NCI-H2029 (cell line): ENCODE data around the gene SLC34A3.

Experiments
- DNase-seq: peaks from one replicate; lab custom pipeline; 2025; lab: John Stamatoyannopoulos, UW

The SLC34A3 gene

DNA sequence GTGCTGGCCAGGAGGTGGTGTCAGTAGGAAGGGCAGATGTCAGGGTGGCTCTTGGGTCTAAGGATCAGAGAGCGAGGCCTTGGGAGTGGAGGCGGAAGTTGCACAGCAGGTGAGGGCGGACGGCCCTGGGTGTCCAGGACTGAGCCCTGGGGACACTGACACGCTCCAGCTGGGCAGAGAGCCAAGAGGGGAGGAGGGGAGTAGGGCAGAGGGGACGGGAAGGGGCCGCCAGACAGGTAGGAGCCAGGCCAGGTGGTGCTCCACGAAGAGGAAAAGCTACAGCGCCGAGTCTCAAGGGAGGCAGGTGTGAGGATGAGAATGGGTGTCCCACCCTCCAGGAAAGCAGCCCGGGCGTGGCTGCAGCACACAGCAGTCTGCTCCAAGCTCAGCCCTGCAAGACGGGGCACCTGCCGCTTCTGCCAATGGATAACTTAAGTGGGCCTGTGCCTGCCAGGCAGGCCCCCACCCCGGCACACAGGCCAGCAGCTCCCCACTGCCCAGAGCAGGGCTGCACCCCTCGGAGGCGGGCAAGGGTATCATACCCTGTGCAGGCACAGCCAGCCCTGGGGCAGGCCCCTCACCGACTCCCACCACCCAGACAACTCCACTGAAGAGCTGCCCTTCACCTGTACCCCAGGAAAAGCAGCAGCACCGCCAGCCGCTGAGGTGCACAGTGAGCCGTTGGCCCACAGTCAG, 35.0 kb upstream of the SLC34A3 start:
- DNase-seq = peak; percentile 98

DNA sequence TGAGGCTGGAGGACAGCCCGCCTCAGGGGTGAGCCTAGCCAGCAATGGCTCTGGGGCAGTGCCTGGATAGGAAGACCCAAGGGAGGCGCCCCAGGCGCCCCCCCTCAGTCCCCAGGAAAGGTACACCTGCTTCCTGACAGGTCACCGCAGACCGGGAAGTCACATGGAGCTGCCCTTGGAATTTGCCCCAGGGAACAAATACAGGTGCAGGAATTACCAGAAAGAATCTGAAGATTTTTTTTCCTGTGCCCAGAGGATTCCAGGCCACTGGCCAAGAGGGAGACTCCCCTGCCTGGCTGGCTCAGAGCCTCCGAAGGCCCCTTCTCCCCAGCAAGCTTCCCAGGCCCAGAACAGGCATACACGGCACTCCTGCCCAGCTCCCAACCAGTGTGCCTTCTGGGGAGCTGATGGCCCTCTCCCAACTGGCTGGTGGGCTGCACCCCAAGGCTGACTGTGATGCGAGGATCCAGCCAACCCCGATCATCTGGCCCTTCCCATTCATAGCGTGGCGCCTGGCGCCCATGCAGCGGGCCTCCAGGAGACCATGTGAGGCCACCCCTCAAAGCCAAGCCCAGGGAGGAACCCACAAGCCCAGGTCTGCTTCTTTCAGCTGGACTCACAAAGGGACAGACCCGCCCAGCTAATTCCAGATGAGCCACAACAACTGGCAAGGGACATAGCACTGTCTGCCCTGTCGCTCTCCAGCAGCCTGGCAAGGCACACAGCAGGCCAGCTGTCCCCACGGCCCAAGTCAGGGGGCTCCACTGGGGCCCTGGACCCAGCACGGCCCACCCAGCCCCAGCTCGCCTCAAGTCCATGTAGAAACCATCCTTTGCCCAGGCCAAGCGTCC, 32.4 kb upstream of the SLC34A3 start:
- DNase-seq = peak; percentile 57

DNA sequence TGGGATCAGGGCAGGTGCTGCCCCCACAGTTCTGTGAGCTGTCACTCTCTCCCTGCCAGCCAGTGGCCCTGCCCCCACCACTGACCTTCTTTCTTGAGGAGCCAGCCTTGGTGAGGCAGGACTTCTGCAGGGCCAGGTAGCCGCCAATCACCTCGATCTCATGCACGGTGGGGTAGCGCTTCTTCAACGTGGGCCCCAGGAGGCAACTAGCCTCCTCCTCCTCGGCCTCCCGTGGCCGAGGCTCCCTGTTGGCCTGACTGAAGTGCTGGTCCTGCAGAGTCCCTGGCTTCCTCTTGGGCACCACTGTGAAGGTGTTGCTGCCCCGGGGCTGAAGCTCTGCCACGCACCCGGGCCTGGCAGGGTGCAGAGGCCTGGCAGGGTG, 31.8 kb upstream of the SLC34A3 start:
- no peak for DNase-seq

DNA sequence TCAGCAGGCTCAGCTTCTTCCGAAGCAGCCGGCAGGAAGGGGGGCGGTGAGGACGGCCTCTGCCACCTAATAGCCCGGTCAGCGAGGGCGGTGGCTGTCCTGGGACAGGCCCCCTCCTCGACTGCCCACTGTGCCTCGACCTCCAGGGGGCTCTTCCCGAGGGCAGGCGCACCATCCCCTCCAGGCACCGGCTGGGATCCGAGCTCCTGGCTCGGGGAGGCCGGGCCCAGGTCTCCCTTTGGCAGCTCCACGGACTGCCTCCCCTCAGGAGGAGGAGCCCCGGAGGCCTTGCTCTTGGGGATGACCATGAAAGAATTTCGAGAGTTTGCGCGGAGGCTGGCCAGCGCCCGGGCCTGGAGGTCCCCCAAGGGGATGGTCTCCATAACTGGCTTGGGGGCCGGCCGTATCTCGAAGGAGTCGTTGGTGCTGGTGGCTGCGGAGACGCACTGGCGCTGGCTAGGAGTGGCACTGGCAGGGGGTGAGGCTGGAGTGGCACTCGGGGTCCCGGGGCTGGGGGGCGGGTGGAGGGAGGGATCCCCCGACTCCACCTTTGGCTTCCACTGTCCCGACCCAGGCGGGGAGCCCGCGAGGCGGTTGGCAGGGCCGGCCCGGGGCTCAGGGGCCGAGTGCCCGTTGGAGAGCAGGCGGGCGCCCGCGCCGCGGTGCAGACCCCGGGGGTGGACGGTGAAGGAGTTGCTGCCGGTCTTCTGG, 31.1 kb upstream of the SLC34A3 start:
- no peak for DNase-seq

DNA sequence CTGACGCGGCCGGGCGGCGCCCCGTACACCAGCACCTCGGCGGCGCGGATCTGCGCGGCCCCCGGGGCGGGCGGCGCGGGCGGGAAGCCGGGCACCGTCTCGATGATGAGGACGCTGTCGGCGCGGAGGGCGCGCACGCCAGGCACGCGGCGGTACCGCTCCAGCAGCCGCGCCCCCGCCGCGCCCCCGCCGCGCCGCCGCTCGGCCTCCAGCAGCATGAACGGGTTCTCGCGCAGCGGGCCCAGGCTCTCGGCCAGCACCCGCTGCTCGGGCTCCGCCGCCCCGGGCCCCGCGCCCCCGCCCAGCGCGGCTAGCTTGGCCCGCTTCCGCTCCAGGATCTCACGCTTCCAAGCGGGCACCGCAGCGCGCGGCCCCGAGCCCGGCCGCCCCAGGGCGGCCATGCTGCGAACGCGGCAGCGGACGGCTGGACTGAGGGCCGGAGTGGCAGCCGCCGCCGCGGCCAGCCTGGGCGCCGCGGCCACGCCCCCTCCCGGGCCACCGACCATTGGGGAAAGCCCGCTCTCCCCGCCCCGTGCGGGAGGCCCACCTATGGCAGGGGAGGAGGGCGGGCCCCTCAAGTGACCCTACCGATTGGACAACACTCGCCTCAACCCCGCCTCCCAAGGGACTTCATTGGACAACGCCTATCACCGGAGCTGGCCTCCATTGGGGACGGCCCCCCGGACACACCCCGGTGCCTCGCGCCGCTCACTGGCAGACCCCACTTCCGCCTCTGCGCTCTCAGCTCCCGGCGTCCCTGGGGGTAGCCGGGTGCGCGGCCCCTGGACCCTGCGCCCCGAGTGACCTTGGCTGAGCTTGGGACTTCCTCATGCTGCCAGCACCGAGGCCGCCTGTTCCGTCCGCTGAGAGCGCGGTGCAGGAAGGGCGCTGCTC, 30.1 kb upstream of the SLC34A3 start, which contains the start of gene TPRN:
Gene TPRN (minus strand): TSS at position 431 of the 894 bp plus-strand sequence. CDS start 30 bp downstream, at position 401.
- DNase-seq = peak; percentile 99

DNA sequence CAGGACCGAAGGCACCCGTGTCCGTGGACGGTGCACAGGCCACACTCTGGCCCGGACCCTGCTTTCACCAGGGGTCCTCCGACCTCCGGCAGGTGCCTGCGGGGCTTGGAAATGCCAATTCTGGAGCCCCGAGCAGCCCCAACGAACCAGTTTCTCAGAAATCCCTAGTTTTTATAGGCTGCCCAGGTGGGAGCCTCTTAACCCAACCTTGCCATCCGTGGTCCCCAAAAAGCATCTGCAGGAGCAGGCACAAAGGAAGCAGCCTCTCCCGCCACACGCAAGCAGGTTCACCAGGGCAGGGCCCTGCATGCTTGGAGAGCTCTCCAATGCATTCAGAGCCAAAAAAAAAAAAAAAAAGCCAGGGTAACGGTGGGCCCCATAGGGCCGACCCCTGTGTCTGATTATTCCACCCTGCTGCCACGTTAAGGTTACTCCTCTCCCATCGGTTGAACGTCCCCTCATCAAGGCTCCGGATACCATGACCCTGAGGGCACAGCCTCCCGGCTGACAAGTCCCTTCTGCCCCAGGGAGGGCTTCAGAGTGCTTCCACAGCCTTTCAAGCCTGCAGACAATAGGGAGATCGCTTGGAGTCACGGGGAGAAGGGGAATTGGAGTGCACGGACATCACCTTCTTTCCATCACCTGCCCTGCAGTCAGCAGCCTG, 29.4 kb upstream of the SLC34A3 start:
- no peak for DNase-seq

DNA sequence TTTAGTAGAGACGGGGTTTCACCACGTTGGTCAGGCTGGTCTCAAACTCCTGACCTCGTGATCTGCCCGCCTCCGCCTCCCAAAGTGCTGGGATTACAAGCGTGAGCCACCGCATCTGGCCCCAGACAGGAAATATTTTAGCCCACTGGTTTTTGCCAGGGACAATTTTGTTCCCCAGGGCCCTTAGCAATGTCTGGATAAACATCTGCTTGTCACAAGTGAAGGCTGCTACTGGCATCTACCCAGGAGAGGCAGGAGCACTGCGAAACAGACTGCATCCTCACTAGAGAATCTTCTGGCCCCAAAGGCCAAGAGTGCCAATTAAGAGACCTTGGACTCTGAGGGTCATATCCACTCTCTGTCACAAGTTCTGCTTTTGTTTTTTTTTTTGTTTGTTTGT, 27.7 kb upstream of the SLC34A3 start:
- DNase-seq = no peak

DNA sequence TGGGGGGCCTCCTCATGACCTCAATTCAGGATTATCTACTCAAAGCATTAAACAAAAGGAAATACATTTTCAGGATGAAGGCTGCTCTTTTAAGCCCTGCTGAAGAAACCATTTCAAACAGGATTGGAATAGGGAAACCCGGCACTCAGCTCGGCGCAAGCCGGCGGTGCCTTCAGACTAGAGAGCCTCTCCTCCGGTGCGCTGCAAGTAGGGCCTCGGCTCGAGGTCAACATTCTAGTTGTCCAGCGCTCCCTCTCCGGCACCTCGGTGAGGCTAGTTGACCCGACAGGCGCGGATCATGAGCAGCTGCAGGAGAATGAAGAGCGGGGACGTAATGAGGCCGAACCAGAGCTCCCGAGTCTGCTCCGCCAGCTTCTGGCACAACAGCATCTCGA, 26.0 kb upstream of the SLC34A3 start:
- DNase-seq = no peak

DNA sequence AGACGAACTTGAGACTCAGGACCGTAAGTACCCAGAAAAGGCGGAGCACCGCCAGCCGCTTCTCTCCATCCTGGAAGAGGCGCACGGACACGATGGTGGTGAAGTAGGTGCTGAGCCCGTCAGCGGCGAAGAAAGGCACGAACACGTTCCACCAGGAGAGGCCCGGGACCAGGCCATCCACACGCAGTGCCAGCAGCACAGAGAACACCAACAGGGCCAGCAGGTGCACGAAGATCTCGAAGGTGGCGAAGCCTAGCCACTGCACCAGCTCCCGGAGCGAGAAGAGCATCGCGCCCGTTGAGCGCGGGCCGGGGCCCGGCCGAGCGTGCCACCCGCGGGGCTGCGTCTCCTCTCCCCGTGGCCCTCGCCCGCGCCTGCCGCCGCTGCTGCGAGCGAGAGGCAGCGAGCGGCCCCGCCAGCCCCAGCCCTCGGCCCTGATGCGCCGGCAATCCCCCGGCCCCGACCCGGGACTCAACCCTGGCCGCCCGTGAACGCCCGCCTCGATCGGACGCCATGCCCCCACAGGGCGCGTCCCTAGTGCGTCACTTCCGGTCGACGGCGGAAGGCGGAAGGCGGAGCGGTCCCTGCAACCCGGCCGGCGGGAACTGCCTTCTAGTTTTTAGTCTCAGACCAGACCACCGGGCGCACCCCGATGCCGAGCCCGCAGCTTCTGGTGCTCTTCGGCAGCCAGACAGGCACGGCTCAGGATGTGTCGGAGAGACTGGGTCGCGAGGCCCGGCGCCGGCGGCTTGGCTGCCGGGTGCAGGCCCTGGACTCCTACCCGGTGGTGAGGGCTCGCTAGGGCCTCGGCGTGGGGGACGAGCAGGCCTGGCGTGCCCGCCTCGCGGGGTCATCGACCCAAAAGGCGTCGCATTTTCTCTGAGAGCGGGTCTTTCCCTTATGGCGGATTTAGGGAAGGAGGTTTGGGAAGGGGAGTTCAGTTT, 25.3 kb upstream of the SLC34A3 start, which contains the start of the genes NDOR1 and TMEM203:
Gene NDOR1 (plus strand): TSS at position 575 of the 944 bp plus-strand sequence. CDS start 78 bp downstream, at position 653.
Gene TMEM203 (minus strand): TSS at position 523 of the 944 bp plus-strand sequence. CDS start 234 bp downstream, at position 289.
- DNase-seq = peak; percentile 88

DNA sequence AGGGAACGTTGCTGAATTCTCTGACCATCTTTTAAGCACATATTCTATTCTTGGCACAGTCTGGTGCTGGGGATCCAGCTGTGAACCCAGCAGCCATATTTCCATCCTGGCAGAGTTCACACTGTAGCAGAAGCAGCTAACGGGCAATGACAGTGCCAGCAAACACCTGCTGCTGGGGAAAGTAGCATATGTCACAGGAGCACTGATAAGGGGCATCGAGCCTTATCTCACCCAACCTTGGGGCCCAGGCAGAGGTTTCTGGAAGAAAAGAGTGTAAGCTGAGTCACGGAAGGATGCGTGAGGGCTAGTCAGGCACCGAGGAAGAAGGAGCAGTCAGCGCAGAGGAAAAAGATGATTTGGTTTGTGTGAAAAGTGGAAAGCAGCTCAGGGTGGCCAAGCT, 24.1 kb upstream of the SLC34A3 start:
- no peak for DNase-seq

DNA sequence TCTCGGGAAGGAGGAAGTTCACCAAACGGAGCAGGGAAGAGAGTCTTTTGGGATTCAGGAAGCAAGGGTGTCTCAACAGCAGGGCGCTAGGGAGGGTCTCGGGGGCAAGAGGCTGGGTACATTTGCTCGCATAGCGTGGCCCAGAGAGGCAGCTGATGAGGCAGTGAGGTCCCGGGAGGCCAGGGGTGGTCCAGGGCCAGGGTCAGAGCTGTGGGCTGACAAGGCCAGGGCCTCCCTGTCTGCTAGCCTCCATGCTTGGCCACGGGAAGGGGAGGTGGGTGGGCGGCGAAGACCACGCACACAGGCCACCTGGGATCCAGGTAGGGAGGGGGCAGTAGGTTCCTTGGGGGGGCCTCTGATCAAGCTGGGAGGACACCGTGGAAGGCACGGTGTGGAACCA, 19.2 kb upstream of the SLC34A3 start:
- no peak for DNase-seq

DNA sequence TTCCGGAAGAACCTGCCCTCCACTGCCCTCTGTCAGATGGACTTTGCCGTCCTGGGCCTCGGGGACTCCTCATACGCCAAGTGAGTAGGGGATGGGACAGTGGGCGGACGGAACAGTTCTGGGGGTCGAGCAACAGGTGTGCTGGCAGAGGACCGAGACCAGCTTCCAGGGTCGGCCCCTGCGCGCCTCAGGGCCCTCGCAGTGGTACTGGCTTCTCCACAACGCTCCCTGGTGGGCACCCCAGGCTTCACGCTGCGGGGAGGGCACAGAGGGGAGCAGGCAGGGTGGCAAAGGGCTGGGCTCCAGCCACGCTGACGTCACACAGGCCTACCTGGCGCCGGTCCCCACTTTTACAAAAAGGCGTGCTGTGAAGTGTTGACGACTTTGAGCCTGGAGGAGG, 18.2 kb upstream of the SLC34A3 start:
- DNase-seq = no peak

DNA sequence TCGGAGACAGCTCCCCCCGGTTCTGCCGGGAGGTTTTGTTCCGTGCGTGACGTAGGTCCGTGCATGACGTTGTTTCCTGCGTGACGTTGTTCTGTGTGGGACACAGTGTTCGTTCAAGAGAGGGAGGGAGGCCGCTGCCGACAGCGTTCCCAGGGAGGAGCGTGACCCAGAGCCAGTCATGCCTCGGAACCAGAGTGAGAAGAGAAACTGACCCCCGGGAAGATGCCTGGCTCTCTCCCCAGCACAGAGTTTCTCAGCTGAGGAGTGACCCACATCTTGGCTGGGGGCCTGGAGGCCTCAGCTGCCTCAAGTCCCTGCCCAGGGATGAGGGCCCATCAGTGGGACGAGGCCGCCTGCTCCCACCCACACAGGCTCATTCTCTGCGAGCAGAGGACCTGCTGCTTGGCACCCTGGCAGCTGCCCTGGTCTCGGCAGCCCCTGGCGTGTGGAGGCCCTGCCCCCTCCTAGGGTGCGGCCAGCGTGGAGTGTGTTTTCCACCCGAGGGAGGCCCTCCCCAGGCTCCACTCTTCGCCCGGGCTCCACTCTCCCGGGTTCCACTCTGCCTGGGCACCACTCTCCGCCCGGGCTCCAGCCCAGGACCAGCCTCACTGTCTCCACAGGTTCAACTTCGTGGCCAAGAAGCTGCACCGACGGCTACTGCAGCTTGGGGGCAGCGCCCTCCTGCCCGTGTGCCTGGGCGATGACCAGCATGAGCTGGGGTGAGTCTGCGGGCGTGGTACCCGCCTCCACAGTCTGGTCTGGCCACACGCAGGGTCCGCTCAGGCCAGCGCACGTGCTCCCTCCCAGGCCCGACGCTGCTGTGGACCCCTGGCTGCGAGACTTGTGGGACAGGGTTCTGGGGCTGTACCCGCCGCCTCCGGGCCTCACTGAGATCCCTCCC, 17.3 kb upstream of the SLC34A3 start:
- DNase-seq = no peak

DNA sequence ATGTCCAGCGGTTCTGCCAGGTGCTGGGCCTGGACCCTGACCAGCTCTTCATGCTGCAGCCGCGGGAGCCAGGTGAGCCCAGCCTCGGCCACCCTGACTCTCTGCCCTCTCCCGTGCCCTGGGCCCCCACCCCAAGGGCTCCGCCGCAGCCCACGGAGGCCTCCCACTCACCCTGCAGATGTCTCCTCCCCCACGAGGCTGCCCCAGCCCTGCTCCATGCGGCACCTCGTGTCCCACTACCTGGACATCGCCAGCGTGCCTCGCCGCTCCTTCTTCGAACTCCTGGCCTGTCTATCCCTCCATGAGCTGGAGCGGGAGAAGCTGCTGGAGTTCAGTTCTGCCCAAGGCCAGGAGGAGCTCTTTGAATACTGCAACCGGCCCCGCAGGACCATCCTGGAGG, 16.1 kb upstream of the SLC34A3 start:
- DNase-seq = no peak

DNA sequence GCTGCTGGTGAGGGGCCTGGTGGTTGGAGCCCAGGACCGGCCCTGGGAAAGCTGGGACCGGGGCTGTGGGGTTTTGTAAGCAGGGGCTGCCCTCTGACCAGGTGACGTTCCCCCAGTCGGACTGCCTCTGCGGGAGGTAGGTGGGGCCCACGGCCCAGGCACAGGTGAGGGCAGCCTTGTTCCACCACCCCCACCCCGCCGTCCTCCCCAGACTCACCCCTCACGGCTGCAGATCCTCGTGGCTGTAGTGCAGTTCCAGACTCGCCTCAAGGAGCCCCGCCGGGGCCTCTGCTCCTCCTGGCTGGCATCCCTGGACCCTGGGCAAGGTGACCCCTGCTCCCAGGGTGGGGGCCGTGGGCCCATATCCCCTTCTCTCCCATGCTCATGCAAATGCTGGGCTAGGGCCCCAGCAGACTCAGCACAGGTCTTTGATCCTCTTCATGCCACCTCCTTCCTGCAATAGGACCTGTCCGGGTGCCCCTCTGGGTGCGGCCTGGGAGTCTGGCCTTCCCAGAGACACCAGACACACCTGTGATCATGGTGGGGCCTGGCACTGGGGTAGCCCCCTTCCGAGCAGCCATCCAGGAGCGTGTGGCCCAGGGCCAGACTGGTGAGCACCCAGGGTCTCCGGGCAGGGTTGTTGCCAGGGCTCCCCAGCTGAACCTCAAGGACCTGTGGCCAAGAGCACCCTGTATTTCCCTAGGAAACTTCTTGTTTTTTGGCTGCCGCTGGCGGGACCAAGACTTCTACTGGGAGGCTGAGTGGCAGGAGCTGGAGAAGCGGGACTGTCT, 15.3 kb upstream of the SLC34A3 start:
- no peak for DNase-seq

DNA sequence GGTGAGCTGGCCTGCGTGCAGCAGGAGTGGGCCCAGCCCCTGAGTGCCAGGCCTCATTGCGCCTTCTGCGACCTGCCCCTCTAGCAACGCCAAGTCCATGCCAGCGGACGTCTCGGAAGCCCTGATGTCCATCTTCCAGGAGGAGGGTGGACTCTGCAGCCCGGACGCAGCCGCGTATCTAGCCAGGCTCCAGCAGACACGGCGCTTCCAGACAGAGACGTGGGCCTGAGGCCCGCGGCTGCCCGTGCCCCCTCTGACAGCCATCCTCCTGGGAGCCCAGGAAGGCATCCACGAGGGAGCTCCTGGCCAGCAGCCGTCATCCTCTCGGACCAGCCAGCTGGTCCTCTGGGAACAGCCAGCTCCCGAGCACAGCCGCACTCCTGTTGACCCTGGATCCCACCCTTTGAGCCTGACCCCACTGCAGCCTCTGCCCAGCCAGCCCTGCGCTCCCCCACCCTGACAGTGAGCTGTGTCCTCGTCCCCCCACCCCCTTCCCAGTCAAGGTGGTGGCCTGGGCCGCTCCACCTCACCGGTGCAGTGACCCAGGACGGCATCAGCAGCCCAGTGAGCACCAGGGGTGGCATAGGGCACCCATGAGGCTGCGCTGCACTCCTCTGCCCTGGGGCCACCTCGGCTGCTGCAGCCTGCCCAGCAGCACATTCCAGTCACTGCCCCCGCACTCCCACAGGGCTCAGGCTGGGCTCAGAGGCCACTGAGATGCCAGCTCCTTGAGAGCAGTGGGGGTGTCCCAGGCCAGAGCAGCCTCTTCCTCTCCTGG, 14.3 kb upstream of the SLC34A3 start:
- DNase-seq = no peak
